LHCN-M2 (cell line): Measurements from ENCODE around the gene BRD3OS. TPM values are rescaled to one million over a fixed set of nuclear protein-coding genes. Genes with fewer than 3 reads are reported as not detected.
"Not testable (repeated sequence)": the region's sequence is repeated elsewhere in the genome, so short reads cannot be mapped to it uniquely, and the experiment has no call there.

Experiments used
- DNase-seq: peaks from one replicate; pipeline ENCODE4 v3.0.0-alpha.2; 2012; ENCODE audit warnings: low read depth
- total RNA-seq: library from RNA; depleted of rRNA; stranded (reverse); fragments of >200 nt; gene quantifications from 2 replicates; pipeline ENCODE4 v1.2.3, GENCODE V29; 2014

BRD3OS gene
- total RNA-seq, 1 experiment from 2014 or later: 17.7 TPM

- not testable (repeated sequence) for DNase-seq
Measured at GRCh38 chr9:133988771-133989170, 36.5 kb upstream of the BRD3OS start.

DNA sequence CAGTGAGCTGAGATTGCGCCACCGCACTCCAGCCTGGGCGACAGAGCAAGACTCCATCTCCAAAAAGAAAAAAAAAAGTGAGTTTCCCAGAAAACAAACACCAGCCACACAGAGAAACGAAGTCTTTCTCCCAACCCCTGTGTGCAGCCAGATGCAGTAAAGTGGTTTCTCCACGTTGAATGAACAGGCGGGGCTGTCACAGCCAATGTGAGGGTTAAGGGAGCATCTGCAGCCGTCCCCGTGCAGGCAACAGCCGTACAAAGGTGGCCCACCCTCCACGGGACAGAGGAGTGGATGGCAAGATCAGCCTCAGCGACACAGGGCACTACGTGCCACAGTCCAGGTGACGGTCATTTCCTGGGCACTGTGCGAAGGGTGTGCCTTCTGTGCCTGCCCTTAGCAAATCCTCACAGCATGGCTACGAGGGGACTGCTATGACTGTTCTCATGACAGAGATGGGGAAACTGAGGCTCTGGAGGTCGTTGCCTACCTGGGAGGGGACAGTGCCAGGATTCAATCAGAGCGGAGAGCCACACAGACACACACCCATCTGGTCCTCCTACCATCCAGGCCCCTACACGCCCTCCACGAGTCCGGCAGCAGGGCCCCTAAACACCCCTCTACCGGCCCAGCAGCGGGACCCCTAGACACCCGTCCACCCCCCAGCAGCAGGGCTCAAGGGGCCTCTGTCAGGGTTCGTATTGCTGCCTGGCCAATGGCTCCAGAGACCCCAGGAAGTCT lies 35.5 kb upstream of the BRD3OS start:
- DNase-seq: no peak

DNA sequence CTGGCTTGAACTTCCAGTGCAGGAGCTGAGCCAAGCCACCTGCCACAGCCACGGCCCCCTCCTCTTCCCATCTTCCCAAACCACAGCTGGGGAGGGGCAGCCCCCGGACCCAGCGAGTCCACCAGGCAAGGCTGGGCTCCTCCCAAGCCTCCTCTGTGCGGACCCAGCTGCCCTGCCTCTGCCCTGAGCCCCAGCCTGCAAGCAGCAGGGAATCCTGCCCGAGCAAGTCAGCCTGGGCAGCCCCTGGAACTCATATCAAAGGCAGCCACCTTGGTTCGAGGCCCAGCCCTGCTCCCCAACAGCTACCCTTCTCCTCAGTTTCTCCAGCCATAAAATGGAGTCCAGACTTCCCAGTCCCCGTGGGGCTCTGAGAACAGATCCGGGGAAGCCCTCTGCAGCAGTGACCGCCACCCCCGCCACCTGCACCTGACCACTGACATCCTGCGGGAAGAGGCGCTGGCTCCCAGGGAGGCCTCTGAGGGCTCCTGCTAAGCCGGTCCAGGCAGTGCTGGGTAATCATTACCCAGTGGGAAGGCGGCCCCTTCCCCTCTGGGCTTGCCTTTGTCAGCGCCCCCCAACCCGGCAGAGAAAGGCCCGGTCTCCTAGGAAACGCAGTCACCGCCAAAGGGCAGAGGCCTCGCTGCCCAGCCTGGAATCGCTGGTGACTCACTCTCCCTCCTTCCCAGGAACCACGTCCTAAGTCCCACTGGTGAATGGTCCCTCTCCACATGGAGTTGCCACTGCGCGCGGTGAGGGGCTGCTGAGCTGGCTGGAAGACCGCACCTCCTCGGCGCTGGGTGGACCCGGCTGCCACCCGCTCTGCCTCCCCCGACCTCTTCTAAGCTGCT lies 34.7 kb upstream of the BRD3OS start:
- peak; percentile 75 for DNase-seq

- DNase-seq: no peak
Measured at GRCh38 chr9:133991214-133991921, 33.9 kb upstream of the BRD3OS start.

DNA sequence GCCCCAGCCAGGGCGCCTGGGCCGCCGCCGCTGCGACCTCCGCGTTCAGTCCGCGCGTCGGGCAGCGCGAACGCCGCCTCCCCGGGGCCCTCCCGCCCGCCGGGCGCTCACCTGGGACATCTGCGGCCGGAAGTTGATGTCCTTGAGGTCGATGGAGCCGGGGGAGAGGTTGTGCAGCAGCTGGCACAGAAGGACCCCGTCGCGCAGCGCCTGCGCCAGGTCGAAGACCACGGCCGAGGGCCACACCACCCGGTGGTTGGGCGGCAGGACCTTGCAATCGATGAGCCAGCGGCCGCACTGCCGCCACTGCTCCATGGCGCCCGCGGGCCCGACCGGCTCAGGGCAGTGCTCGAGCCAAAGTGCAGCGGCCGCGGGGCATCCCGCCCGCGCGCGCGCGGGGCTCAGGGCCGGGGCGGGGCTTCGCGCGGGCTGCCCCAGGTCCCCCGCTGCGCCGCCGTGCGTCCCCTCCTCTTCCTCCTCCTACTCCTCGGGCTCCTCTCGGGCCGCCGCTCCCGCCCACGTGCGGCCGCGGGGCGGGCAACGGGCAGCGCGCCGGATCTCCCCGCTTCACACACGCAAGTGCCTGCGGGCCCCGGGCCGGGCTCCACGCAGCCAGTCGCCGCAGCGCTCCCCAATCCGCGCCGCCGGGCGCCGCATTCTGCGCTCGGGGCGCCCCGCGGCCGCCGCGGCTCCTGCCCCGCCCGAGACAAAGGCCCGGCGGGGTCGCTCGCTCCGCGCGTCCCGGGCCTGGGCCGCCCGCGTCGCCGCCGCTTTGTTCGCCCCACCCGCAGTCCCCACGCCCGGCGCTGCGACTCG lies 33.1 kb upstream of the BRD3OS start, which contains the start of gene VAV2:
TSS of gene VAV2 (minus strand) at position 361 of the 816 bp plus-strand sequence. CDS start at position 315, 46 bp downstream.
- DNase-seq: peak; percentile 41

- DNase-seq: peak; percentile 92
Measured at GRCh38 chr9:133992780-133993634, 32.3 kb upstream of the BRD3OS start.

- DNase-seq: no peak
Measured at GRCh38 chr9:133993635-133994253, 31.5 kb upstream of the BRD3OS start.

GRCh38 chr9:133994353-133995011 lies 30.8 kb upstream of the BRD3OS start:
- DNase-seq: peak; percentile 54

- DNase-seq: peak; percentile 39
Measured at GRCh38 chr9:133995012-133995896, 30.0 kb upstream of the BRD3OS start.

- DNase-seq: no peak
Measured at GRCh38 chr9:133996531-133997520, 28.5 kb upstream of the BRD3OS start.

DNA sequence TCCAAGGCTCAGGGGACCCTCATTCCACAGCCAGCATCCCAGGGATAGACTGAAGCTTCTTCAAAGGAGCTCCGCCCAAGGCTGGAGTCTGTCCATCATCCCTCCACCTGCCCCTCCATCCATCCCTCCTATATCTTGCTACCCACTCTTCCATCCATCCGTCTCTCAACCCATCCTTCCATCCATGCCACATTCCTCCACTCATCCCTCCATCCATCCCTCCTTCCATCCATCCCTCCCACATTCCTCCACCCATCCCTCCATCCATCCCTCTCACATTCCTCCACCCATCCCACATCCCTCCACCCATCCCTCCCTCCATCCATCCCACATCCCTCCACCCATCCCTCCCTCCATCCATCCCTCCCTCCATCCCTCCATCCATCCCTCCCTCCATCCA lies 27.7 kb upstream of the BRD3OS start:
- DNase-seq: no peak

- DNase-seq: peak; percentile 56
Measured at GRCh38 chr9:133998915-133999595, 26.2 kb upstream of the BRD3OS start.

DNA sequence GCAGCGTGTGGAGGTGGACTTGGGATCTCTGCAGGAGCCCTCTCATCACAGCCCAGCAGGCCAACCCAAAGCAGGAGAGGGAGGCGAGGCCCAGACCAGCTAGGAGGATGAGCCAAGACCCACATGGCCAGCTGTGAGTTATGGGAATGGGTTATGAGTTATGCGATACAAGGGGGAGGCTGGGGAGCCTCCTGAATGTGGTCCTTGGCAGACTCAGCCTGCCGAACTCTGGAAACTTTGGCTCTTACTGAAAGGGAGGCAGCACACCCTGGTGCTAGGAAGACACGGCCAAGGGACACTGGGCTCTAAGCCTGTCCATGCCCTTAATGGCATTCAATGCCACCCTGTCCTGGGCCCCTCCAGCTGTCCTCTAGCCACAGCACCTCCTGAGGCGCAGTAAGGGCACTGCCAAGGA lies 25.4 kb upstream of the BRD3OS start:
- no peak for DNase-seq

DNA sequence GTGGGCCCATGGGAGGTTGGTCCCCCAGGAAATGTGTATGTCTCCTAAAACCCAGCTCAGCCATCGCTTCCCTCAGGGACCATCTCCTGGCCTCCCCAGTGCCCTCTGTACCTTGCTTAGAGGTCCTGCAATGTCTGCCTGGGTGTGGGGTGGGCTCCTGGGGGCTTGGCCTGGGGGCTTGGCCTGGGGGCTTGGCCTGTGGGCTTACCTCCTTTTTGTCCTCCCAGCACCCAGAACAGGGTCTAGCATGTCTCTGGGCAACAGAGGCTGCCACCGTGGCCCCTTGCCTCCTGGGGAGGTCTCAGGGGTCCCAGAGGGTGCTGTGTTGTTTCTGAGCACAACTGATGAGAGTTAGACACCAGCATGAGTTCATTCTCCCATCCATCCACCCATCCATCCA lies 22.5 kb upstream of the BRD3OS start:
- DNase-seq: no peak

DNA sequence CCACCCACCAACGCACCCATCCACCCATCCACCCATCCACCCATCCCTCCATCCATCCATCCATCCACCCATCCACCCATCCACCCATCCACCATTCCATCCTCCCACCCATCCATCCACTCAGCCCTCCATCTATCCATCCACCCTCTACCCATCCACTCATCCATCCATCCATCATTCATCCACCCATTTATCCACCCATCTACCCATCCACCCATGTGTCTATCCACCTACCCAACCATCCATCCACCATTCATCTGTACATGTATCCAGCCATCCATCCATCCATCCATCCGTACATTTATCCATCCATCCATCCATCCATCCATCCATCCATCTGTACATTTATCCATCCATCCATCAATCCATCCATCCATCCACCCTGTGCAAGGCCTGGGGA lies 22.0 kb upstream of the BRD3OS start:
- no peak for DNase-seq
